Amniotic epithelial cell (primary cell): Measurements from ENCODE around the gene EHF.
"Not testable (repeated sequence)": the region's sequence is repeated elsewhere in the genome, so short reads cannot be mapped to it uniquely, and the experiment has no call there.

Experiments used
- DNase-seq: peaks from one replicate; pipeline ENCODE4 v3.0.0-alpha.2; 2010; ENCODE audit warnings: low read depth

The EHF gene

DNA sequence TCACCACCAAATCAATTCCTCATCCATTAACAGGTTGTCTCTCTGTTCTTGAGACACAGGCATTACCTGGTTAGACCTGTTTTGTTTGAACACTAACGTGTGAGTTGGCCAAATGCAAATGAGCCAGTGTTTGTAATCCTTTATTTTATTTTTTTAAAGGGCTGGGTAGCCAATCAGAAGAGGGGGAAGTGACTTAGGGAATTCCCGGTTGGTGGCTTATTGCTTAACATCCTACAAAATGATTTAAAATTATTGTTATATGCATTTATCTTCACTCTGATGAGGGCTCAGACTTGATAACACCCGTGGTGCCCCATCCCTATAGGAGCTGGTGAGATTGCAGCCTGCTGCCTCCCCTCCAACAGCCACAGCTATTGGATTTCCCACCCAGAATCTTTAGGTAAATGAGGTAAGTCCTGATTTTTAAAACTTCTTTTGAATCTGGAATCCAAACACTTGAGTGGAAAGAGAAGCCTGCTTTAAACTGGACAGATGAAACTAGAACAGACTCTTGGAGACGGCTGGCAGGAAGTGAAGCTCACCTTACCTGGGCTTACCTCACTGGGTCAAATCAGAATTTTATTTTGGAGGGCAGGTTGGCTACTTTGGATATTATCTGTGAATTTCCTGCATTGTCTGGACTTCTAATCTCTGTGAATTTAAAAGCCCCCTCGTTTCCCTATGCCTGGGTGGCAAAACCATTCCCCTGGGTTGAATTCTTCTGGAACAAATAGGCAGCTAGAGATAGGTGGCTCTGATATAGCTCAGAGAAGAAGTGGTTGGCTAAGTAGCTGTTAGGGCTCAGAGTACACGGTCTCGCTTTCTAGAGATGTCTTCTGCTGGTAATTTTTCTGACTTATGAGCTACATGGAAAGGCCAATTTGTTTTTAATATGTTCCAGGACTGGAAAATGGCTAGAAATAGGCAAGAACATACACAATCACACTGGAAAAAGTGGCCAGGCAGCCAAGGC is at the start of gene EHF:
Gene EHF (plus strand): TSS at position 274 of the 973 bp plus-strand sequence. CDS start 21,538 bp downstream, outside the sequence.
- DNase-seq = no peak

DNA sequence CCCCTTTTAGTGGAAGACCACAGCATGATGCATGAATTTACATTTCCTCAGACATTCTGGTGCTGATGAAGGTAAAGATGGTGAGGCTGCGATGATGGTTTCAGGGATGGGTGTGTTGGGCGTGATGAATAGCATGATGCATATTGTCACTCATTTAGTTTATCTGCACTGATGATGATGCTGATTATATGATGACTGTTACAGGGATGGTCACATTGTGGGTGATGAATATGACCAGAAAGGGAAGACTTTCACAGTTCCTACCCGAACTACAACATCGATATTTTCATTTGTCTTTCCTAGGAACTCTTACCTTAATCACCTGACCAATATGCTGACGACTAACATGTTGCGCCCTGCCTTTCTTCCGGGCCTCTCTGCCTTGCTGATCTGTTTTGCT is 47.4 kb upstream of the EHF start:
- DNase-seq = no peak

DNA sequence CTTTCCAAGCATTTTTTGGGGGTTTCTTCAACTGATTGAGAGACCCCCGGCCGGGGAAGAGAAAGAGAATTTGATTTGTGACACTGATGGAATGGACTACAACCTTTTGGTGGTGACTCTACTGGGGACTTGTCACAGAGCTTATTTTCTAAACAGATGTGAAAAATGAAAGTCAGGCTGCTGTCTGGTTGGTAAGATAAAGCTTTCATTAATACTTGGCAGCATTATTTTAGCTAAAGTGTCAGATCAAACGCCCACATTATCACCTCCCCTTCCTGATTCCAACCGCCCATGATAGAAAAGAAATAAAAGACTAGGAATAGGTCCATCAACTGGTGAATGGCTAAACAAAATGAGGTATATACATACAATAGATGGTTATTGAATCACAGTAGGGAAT is 45.6 kb upstream of the EHF start:
- no peak for DNase-seq

DNA sequence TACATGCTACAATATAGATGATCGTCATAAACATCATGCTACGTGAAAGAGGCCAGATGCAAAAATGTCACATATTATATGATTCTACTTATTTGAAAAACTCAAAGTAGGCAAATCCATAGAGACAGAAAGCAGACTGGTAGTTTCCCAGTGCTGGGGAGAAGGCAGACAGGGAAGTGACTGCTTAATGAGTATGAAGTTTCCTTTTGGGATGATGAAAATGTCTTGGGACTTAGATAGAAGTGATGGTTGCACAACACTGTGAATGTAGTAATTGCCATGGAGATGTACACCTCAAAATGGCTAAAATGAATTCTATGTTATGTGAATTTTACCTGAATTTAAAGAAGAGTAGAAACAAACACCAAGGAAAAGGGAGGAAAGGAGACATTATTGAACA is 45.2 kb upstream of the EHF start:
- peak; percentile 15 for DNase-seq

DNA sequence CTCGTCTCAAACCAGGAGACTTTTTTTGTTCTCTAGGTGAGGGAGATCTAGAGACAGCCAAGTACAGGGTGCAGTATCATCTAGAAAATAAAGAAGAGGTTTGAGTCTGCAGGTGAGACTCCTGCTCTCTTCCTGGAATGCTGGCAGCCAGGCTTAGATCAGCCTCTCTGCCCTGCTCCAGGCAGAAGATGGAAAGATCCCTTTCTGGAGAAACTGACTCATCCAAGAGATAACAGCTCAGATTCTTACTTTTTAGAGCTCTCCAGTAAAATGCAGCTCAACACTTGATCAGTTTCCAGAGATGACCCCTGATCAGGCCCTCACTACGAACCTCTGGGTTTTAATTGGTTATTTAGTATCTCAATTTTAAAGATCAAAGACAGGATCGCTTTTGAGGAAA is 44.6 kb upstream of the EHF start:
- peak; percentile 43 for DNase-seq

DNA sequence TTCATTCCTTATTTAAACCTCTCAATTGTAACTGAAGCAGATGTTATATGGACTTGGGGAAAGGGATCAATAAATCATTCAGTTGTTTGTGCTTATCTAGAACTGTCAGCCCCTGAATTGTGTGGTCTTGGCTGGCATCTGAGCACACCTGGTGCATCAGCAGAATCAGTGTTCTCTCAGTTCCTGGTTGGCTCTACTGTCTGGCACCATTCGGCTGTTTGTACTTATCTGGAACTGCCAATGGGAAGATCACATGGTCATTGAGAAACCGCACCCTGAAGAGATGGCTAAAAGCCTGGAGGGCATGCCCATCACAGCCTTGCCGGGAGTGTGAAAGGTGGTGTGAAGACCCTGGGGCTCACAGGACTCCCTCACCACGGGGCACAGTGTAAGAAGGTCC is 37.1 kb upstream of the EHF start:
- no peak for DNase-seq

DNA sequence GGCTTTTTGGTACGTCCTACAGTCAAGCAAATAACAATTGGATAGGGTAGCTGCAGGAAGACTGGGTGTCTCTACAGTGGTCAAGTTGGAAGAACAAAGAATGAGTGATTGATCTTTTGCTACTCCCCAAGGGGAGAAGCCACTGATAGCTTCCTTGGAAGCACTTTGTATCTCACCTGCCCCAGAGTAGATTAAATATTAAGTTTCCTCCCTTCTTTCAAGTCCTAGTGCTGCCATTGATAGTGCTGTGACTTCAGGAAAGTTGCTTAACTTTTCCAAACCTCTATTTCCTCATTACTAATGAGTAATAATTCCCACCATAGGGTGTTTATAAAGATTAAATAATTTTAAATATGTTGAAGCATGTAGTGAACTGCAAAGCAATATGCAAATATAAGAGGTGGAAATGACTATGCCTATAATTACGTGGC is 35.6 kb upstream of the EHF start:
- no peak for DNase-seq

DNA sequence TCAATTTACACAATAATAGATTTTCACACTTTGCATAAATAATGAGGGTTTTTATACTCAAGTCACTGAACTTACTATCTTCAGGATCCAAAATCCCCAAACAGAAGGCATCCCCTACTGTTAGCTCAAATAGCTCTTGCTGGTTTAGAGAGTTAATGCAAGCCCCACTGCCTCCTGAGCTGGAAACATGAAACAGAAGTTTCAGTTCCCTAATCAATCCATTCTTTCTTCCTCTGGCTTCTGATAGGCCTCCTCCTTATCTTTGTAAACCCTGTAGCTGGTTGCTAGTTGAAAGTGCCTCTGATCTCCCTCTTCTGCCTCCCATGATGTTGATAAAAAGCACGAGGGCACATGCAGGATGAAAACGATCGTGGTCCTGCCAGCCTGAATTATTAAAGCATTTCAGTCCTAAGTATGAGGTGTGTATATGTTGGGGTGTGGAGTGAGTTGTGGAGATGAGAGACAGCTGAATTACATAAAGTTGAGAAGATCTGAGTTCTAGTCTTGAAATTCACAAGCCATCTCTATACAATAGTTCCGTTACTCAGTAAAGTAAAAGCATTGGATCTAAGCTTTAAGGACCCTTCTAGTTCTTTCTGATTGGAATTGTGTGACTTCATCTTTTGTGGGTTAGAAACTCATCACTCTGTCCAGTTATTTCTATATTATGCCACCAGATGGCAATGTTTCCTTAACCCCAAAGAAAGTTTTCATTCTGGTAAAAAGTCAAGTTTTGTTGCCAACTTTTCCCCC is 35.0 kb upstream of the EHF start:
- DNase-seq = peak; percentile 80

DNA sequence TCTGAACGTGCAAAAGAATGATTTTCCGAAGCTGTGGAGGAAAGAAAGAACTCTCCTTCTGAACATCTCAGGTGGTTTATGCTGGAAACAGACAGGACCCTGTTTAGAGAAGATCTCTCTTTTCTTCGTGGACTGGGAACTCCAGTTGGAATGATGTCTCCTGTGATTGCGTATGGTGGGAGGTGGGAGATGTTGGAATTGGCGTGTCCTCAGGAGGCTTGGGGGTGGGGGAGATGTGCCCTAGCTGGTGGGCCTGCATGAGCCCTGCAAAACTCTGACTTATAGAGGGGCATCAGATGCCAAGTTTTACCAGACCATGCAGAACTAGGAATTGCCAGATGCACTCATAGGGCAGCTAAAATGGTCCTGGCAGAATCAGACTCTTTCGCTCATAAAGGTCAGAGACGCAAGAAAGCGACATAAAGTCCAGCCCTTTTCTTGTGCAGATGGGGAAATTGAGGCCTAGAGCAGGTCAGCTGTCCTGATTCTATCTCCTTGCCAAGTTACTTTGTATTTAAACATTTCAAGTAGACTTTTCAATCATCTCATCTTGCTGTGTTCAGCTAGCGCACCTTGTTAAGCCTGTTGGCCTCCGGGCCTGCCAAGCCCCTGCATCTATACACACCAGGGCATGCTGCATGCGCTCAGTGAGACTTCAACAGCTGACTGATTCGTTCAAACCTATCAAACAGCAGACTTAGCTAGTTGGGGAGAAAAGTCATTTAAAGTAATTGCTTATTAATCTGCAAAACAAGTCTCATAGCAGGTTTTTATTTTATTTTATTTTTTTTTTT is 34.2 kb upstream of the EHF start:
- DNase-seq = no peak

DNA sequence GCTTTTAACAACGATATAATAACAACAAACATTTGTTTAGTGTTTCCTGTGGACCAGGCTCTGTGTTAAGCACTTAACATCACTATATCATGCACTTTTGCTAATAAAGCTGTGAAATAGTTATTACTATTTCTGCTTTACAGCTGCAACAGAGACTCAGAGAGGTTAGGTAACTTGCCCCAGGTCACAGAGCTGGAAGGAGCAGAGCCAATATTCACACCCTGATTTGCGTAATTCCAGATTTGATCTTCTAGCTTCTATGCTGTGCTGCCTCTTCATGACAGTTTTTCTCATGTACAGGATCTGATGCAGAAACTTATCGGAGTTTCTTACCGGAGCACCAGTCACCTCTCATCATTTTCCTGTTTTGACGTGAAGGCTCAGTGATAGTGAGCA is 33.6 kb upstream of the EHF start:
- peak; percentile 50 for DNase-seq

DNA sequence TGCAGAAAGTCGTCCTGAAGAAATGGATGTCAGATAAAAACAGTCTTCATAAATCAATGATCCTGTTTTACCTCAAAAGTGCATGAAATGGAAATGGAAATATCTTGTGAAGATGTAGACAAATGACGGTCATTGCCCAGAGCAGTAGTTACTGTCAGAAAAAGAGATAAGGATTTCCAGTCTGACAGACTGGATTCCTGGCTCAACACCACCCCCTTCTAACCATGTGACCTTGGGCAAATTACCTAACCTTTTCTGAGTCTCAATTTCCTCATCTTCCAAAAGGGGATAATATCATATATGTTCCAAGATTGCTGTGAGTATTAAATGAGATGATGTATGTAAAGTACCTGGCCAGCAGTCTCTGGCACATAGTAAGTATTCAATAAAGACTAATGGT is 32.9 kb upstream of the EHF start:
- peak; percentile 67 for DNase-seq

DNA sequence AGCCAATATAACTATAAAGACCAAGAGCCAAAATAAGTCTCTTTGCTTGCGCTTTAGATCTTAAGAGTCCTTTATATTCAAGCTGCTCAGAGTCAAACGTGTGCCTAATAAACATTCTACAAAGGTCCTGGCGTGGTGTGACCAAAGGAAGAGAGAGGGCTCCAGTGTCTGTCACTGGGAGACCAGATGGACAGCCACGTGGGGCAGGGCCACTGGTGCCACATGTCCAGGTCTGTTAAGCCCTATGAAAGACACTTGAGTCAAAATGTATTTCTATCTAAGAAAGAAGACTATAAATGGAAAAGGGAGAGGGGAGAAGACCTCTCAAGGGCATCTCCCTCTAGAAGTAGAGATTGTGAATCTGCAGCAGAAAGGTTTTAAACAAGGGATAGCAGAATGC is 32.2 kb upstream of the EHF start:
- DNase-seq = no peak

DNA sequence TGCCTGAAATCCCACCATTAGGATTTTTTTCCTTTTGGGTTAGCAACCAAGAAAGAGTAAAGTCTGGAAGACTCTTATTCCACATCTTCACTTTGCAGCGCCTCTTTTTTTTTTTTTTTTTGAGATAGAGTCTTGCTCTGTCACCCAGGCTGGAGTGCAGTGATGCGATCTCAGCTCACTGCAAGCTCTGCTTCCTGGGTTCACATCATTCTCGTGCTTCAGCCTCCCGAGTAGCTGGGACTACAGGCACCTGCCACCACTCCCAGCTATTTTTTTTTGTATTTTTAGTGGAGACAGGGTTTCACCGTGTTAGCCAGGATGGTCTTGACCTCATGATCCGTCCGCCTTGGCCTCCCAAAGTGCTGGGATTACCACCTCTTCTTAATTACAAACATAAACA is 31.7 kb upstream of the EHF start:
- not testable (repeated sequence) for DNase-seq

DNA sequence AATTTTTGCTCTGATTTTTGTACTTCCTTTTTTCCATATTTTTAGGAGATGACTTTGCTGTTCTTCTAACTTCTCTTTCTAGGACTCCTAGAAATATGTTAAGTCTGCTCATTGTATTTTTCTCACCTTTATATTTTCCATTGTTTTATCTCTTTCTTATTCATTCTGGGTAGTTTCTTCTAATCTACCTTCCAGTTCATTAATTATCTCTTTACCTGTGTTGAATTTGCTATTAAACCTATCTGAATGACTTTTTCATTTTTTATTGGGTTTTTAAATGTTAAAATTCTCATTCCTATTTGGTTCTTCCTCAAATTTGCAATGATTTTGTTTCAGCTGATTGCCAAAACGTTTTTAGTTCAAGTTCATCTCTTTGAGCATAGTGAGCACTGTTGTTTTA is 27.8 kb upstream of the EHF start:
- no peak for DNase-seq

DNA sequence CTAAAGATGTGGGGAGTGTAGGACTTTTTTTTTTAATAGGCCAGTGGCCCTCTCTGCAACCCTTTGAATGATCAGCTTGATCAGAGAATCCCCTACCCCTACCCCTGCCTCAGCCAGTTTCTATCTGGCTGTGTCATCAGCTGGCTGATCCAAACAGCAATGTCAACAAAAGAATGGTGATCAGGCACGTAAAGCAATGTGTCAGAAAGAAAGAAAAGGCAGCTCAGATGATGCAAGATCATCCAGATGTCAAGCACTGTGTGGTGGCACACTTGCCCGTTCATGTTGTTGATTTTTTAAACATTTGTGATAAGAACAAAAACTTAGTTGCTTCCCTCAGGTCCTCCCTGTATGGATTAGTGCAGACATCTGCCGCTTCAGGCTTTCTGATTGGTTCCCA is 26.3 kb upstream of the EHF start:
- no peak for DNase-seq

DNA sequence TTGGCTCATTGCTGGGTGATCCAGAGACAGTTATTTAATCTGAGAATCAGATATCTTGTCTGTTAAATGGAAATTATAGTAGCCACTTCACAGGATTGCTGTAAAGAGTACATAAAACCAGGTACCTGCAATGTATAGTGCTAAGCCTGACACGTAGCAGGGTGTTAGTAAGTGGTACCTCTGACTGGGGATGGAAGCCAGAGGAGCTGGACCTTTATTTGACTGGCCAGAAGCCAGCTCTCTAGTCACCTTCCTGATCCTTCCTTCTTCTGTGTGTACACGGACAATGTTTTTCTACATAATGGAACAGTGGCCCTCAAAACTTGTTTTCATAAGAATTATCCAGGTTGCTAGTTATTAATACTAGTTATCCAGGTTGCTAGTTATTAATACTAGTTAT is 25.5 kb upstream of the EHF start:
- DNase-seq = no peak

DNA sequence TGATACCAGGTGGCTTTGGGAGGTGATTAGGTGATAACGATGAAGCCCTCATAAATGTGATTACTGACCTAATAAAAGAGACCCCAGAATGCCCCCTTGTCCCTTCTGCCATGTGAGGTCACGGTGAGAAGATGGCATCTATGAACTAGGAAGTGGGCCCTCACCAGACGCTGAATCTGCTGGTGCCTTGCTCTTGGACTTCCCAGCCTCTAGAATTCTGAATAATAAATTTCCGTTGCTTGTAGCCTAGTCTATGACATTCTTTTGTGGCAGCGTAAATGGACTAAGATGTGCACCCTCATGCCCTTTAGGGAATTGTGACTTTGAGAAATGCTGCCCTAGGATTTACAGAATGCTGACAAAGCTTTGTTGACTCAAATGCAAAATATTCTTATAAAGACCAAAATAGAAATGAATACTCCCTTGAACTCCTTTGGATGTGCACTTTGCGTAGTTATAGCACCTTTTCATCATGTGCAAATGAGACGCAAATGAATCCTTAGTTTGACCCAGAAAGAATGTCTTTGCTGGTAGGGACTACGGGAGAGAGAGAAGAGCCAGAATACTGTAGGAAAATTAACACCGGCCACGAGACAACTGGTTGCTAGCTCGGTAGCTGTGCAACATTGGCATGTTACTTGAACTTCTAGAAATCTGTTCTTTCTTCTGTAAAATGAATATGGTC is 24.8 kb upstream of the EHF start:
- DNase-seq = no peak

DNA sequence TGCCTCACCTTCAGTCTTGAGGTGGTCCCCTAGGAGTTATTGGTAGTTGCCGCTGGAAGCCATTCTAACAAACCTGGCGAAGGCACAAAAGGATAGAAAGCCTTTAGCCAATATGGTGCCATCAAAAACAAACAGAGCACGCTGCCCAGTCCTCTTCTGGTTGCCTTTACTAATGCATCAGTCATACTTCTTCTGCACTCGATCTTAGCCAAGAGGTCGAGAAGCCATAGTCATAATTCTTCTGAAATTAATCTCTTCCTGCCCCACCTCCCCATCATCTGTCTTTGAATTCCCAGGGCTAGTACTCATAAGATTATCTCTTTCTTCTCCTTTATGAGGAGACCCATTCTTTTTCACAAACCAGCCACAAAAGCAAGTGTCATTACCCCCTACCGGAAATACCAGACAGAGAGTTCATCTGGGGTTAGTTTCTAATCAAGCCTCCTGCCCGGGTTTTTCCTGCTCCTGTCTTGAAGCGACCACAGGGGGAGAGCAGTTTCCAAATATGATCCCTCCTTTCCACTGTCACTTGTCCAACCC is 21.4 kb upstream of the EHF start:
- DNase-seq = peak; percentile 98

DNA sequence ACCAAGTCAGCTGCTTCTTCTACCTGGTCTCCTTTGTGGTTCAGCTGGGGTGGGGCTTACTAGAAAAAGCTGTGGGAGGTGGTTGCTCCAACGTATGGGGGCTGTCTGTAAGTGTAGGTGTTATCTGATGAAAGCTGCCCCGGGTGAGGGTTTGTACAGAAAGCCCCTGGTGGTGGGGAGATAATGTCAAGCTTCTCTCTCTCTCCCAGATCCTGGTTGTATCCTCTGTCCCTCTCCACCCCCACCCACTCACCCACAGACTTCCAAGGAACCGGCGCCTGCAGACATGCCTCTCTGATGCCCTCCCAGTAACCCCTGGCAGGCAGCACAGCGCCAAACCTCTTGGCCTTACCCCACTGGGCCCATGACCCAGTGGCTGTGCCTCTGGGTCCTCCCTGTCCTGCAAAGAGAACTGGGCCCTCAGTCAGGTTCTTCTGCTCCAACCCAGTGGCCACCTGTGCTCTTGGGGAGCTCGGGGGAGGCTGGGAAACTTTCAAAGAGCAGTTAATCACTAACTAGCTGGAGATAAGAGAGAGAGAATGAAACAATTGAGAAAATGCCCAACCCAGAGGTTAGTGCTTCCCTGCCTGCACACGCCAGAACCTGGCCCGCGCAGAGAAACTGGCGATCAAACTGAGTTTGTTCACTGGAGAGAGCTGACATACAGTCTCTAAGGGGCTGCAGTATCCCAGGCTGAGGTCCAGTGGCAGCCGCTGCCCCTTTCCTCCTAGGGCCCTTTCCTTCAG is 20.4 kb upstream of the EHF start:
- peak; percentile 96 for DNase-seq

DNA sequence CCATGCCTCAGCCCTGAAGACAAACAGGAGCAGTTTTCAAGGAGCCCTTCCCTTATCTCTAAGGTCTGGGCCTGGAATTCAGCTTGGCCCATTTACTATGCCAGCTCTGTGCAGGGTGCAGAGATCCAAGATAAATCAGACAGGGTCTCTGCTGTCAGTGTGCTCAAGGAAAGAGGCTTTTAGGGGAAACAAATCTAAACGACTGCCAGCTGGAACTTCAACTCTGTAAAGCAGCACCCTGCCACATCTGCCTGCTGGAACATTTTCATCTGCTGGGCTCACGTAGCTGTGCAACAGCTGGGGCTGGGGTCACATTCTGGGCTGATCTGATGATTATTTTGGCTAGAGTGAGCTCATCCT is 19.8 kb upstream of the EHF start:
- no peak for DNase-seq

DNA sequence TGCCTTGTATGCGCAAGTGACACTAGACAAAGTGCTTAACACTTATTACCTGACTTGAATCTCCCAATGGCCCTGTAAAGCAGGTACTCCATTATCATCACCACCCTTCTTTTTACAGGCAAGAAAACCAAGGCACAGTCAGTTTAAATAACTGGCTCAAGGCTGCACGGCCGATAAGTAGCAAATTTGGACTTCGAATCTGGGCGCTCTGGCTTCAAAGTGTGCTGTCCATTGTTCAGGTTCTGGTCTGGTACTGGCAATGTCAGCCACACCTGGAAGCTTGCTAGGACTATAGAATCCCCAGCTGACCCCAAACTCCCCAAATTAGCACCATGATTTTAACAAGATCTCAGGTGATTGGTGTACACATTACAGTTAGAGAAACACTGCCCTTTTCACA is 19.3 kb upstream of the EHF start:
- DNase-seq = no peak
